ENCODE results near the gene TNFAIP6. TPM values are rescaled to one million over a fixed set of nuclear protein-coding genes. Genes with fewer than 3 reads are reported as not detected.

TNFAIP6 gene
- polyA plus RNA-seq, 1 of the 3 experiments (the other 2 are of a cell fraction), result 0.58 TPM

GRCh38 chr2:151344906-151345305, 12.5 kb upstream of the TNFAIP6 start:
- CTCF ChIA-PET, result interaction anchor here (0.7 to 1.5 kb wide), 2 partner anchors 9 to 24 kb away, joined by 3 to 5 read pairs; no protein-coding TSS in a partner anchor
- Histone ChIP-seq H3K4me2 (no peak overlapping the region), H3K9ac (no peak overlapping the region), H3K9me2 (no peaks in the 10 kb centered on the region), H3K79me2 (ENCODE audit: insufficient read depth) (no peaks in the 10 kb centered on the region), H3K27ac (ENCODE audit: low read depth in 2 of 2, low read length in 1 of 2) (no peak overlapping the region), H4K20me1 (ENCODE audit: insufficient read depth) (no peaks in the 10 kb centered on the region), H3K27me3 (ENCODE audit: insufficient read depth) (no peaks in the 10 kb centered on the region), H3K4me1 (ENCODE audit: control insufficient read depth in 1 of 2, insufficient read depth in 2 of 2, low read depth in 1 of 2, low read length in 1 of 2) (no peaks in the 10 kb centered on the region), H3K36me3 (replicated peaks in 1 of 2; ENCODE audit: control insufficient read depth in 1 of 2, insufficient read depth in 2 of 2, low read length in 1 of 2) (no peaks in the 10 kb centered on the region), H2AFZ (ENCODE audit: low read depth) (no peak overlapping the region), H3K4me3 (ENCODE audit: low read depth in 2 of 2, low read length in 1 of 2) (no peak overlapping the region), H3F3A (replicated peaks; ENCODE audit: insufficient read depth) (no peaks in the 10 kb centered on the region), H3K9me3 (no peaks in the 10 kb centered on the region)
- TF ChIP-seq EP300 (IDR thresholded peaks at IDR 0.05; ENCODE audit: borderline replicate concordance in 1 of 2, low read depth in 1 of 2, low read length in 1 of 2), result no peak
- no peak for TF ChIP-seq CTCF (IDR thresholded peaks at IDR 0.05)
- TF ChIP-seq RXRA (IDR thresholded peaks at IDR 0.05; ENCODE audit: borderline replicate concordance, low read depth), result no peak
- no peak for TF ChIP-seq RAD21 (IDR thresholded peaks at IDR 0.05; ENCODE audit: low read length)
- 84% methylated on average over 2 of the region's 2 CpGs for WGBS (ENCODE audit: low lambda C conversion rate)
- POLR2A ChIA-PET, result no interaction called here
- DNase-seq, result no peak

- no peak for TF ChIP-seq YY1 (IDR thresholded peaks at IDR 0.05; ENCODE audit: low read depth)
- TF ChIP-seq CTCF (IDR thresholded peaks at IDR 0.05), result no peak
- TF ChIP-seq FOXM1 (IDR thresholded peaks at IDR 0.05; ENCODE audit: low read depth), result no peak
- TF ChIP-seq ZBTB33 (IDR thresholded peaks at IDR 0.05; ENCODE audit: borderline replicate concordance, low read depth), result no peak
- no peak for TF ChIP-seq REST (IDR thresholded peaks at IDR 0.05; ENCODE audit: low read depth, low read length)
- TF ChIP-seq RCOR1 (IDR thresholded peaks at IDR 0.05; ENCODE audit: low read length), result no peak
- no peak for TF ChIP-seq MEF2A (IDR thresholded peaks at IDR 0.05; ENCODE audit: borderline replicate concordance, low read depth)
- no peak for TF ChIP-seq FOSL2 (IDR thresholded peaks at IDR 0.05; ENCODE audit: borderline replicate concordance, low read depth)
- no peak for TF ChIP-seq TCF12 (IDR thresholded peaks at IDR 0.05)
- no peak for TF ChIP-seq MAX (IDR thresholded peaks at IDR 0.05; ENCODE audit: low read depth)
- no peak for TF ChIP-seq RFX5 (IDR thresholded peaks at IDR 0.05; ENCODE audit: low read length)
- TF ChIP-seq GATA2 (CRISPR knock-in tag; IDR thresholded peaks at IDR 0.05), result no peak
- no peaks in the 10 kb centered on the region for H3K27me3 ChIP-seq (ENCODE audit: insufficient read depth)
- CTCF ChIA-PET, result no interaction called here
- no peaks in the 10 kb centered on the region for H4K20me1 ChIP-seq (ENCODE audit: insufficient read depth)
- H3K79me2 ChIP-seq (ENCODE audit: insufficient read depth), result no peaks in the 10 kb centered on the region
- no peaks in the 10 kb centered on the region for H3K9me2 ChIP-seq
- no peaks in the 10 kb centered on the region for H3K9me3 ChIP-seq
- H3K4me3 ChIP-seq (ENCODE audit: low read depth in 2 of 2, low read length in 1 of 2), result no peak overlapping the region
- no peak overlapping the region for H3K27ac ChIP-seq (ENCODE audit: low read depth in 2 of 2, low read length in 1 of 2)
- no peak overlapping the region for H2AFZ ChIP-seq (ENCODE audit: low read depth)
- DNase-seq, result no peak
- H3K9ac ChIP-seq, result no peak overlapping the region
- H3F3A ChIP-seq (replicated peaks; ENCODE audit: insufficient read depth), result peaks cover 8% of the 10 kb centered on the region
- H3K4me2 ChIP-seq, result no peak overlapping the region
- POLR2A ChIA-PET, result no interaction called here
- no peaks in the 10 kb centered on the region for H3K36me3 ChIP-seq (replicated peaks in 1 of 2; ENCODE audit: control insufficient read depth in 1 of 2, insufficient read depth in 2 of 2, low read length in 1 of 2)
- peaks cover 0 to 6% of the 10 kb centered on the region in 2 experiments; a peak in 1 of 4 replicates for H3K4me1 ChIP-seq (ENCODE audit: control insufficient read depth in 1 of 2, insufficient read depth in 2 of 2, low read depth in 1 of 2, low read length in 1 of 2)
Measured at GRCh38 chr2:151347294-151347693, 10.1 kb upstream of the TNFAIP6 start.

All from SK-N-SH (cell line).